MCF 10A (cell line): ENCODE measurements around the gene P4HA2. TPM values are rescaled to one million over a fixed set of nuclear protein-coding genes. Genes with fewer than 3 reads are reported as not detected.

Experiments
- BruUV-seq: library from RNA; stranded (reverse); fragments of 400-500 nt; replicated peaks from 2 replicates; lab custom pipeline; 2021; lab: Mats Ljungman, UMichigan
- CTCF ChIA-PET: fragments of 300-600 bp; sonication (Branson Sonifier 250); formaldehyde crosslinking; extraction: SDS; loops from one replicate; lab custom pipeline; 2021; ENCODE audit warnings: antibody characterized with exemption, inconsistent platforms; lab: Yijun Ruan, JAX
- POLR2A ChIA-PET: fragments of 300-600, 350-650 bp; sonication (Branson Sonifier 250); formaldehyde crosslinking; extraction: SDS; loops from one replicate; lab custom pipeline; 2020; ENCODE audit warnings: antibody characterized with exemption, inconsistent platforms; lab: Yijun Ruan, JAX
- DNase-seq: peaks from one replicate; pipeline ENCODE4 v3.0.0-alpha.2; 2018; ENCODE audit not compliant: unreplicated experiment
- H3K27ac Mint-ChIP-seq: one replicate; pipeline ENCODE4 v1.8.0; 2022; ENCODE audit warnings: mild to moderate bottlenecking, low read depth, mixed read lengths; ENCODE audit not compliant: unreplicated experiment
- H3K27me3 Mint-ChIP-seq: one replicate; pipeline ENCODE4 v1.8.0; 2022; ENCODE audit warnings: mixed read lengths; ENCODE audit not compliant: insufficient read depth, unreplicated experiment
- H3K36me3 Mint-ChIP-seq: one replicate; pipeline ENCODE4 v1.8.0; 2022; ENCODE audit warnings: mild to moderate bottlenecking, moderate library complexity, mixed read lengths; ENCODE audit not compliant: insufficient read depth, unreplicated experiment
- H3K4me1 Mint-ChIP-seq: one replicate; pipeline ENCODE4 v1.8.0; 2022; ENCODE audit warnings: mixed read lengths; ENCODE audit not compliant: insufficient read depth, unreplicated experiment
- H3K4me3 Mint-ChIP-seq: one replicate; pipeline ENCODE4 v1.8.0; 2022; ENCODE audit warnings: mild to moderate bottlenecking, moderate library complexity, mixed read lengths; ENCODE audit not compliant: unreplicated experiment
- H3K9me3 Mint-ChIP-seq: one replicate; pipeline ENCODE4 v1.8.0; 2022; ENCODE audit warnings: mixed read lengths; ENCODE audit not compliant: unreplicated experiment
- CTCF ChIP-seq: fragments of 200-600 bp; IDR thresholded peaks from one replicate; pipeline ENCODE4 v1.8.0; 2022; ENCODE audit warnings: antibody characterized with exemption, mild to moderate bottlenecking; ENCODE audit not compliant: unreplicated experiment
- intact Hi-C: fragments of 100-400 bp; cut with micrococcal nuclease; formaldehyde crosslinking; loops from 2 replicates; pipeline ENCODE4 v1.14.1; 2022
- total RNA-seq: library from RNA; stranded (reverse); gene quantifications from 2 replicates; pipeline ENCODE4 v1.2.3, GENCODE V29; 2022

P4HA2 gene
- total RNA-seq, 1 experiment from 2014 or later, result 53.1 TPM

GRCh38 chr5:132243366-132243977, 15.8 kb upstream of the P4HA2 start:
- POLR2A ChIA-PET, result interaction anchor here (0.7 kb wide), 1 partner anchor 52 kb away, joined by 3 read pairs; no protein-coding TSS in a partner anchor
- peaks cover 14% of the 10 kb centered on the region for H3K9me3 Mint-ChIP-seq
- H3K4me1 Mint-ChIP-seq, result peaks cover 12% of the 10 kb centered on the region
- intact Hi-C loops, result no loop called here
- CTCF ChIA-PET, result interaction anchor here (0.6 to 2.3 kb wide), 8 partner anchors 14 to 180 kb away, joined by 3 to 7 read pairs (median 5); no protein-coding TSS in a partner anchor
- peak; percentile 63 for DNase-seq
- no peaks in the 10 kb centered on the region for H3K27me3 Mint-ChIP-seq
- no peak overlapping the region for H3K27ac Mint-ChIP-seq
- no peak for TF ChIP-seq CTCF
- H3K36me3 Mint-ChIP-seq, result no peaks in the 10 kb centered on the region
- BruUV-seq, result no TSS peak
- no peak overlapping the region for H3K4me3 Mint-ChIP-seq

DNA sequence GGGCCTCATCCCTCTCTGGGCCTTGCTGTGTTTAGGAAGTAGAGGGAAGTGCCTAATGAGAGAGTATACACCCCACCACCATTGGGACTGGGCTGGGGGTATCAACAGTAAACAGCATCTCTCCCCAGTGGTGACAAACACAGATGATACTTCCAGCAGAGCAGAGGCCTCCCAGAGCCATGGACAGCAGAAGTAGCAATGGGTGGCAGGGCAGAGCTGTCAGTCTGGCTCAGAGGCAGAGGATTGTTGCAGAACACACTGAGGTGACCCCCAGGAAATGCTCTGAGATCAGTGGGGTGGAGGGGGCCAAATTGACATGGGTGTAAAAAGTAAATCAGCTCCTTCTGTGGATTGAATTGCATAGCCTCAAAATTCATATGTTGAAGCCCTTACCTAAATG, 12.1 kb upstream of the P4HA2 start:
- H3K27me3 Mint-ChIP-seq, result no peaks in the 10 kb centered on the region
- peaks cover 7% of the 10 kb centered on the region for H3K9me3 Mint-ChIP-seq
- no peaks in the 10 kb centered on the region for H3K36me3 Mint-ChIP-seq
- DNase-seq, result no peak
- ChIA-PET POLR2A (interaction anchor here (1.2 to 2.9 kb wide), 4 partner anchors 12 to 54 kb away, joined by 3 to 19 read pairs (median 15); partner anchors contain the start of genes P4HA2 and SLC22A4), CTCF (interaction anchor here (0.6 to 5.9 kb wide), 30 partner anchors 11 to 619 kb away, joined by 3 to 181 read pairs (median 16); partner anchors contain the start of genes P4HA2, SLC22A4 and SLC22A5)
- no peak for TF ChIP-seq CTCF
- H3K4me3 Mint-ChIP-seq, result no peak overlapping the region
- intact Hi-C loops, result loop anchor here (2.0 kb wide), 2 partner anchors 19 to 175 kb away; no protein-coding TSS in a partner anchor
- peak overlapping the region; percentile 2 for H3K27ac Mint-ChIP-seq
- peaks cover 12% of the 10 kb centered on the region for H3K4me1 Mint-ChIP-seq
- no TSS peak for BruUV-seq

DNA sequence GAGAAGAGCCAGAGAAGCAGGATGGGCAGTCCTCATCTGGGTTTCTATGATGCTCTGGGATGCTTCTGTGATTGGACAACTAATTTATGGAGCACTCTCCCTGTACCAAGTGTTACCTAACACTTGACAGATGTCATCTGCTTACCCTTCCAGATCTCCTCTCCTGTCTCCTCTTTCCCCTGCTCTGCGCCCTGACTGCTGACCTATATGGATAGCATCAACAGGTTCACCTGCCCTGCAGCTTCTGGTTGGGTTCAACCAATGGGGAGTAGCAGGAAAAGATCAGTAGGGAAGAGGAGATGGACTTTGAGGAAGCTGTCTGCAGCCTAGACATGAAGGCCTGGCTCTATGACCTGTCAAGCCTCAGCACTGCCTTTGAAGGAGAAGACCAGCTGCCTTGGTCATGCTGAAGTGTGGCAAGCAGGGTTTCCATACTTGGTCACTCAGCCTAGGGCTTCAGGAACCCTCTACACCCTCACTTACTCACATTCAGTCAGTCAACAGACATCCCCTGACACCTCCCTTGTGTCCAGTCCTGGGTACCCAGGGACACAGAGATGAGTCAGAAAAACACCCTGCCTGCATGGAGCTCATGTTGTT, 11.3 kb upstream of the P4HA2 start:
- Mint-ChIP-seq H3K27me3 (no peaks in the 10 kb centered on the region), H3K4me1 (peaks cover 8% of the 10 kb centered on the region), H3K27ac (peak overlapping the region; percentile 2), H3K36me3 (no peaks in the 10 kb centered on the region), H3K9me3 (peaks cover 3% of the 10 kb centered on the region), H3K4me3 (no peak overlapping the region)
- BruUV-seq, result no TSS peak
- DNase-seq, result no peak
- ChIA-PET POLR2A (interaction anchor here (1.1 to 2.9 kb wide), 7 partner anchors 9 to 132 kb away, joined by 4 to 19 read pairs (median 8); partner anchors contain the start of genes P4HA2 and SLC22A4), CTCF (interaction anchor here (0.5 to 5.9 kb wide), 61 partner anchors 12 to 706 kb away, joined by 3 to 181 read pairs (median 5); partner anchors contain the start of genes CSF2, IRF1, P4HA2 and PDLIM4)
- no peak for TF ChIP-seq CTCF
- intact Hi-C loops, result loop anchor here (1.0 to 2.0 kb wide), 4 partner anchors 20 to 174 kb away; partner anchors contain the start of gene SLC22A4
